Cerebellar cortex (tissue), 1 donor: ENCODE measurements around the gene LTA4H.

ENCODE experiments used
- DNase-seq: peaks from one replicate; pipeline ENCODE4 v3.0.0-alpha.2; 2015; ENCODE audit warnings: low spot score

Gene LTA4H

GRCh38 chr12:95956557-95957145 lies 78.7 kb downstream of the LTA4H start:
- peak; percentile 76 for DNase-seq

- no peak for DNase-seq
Observed at GRCh38 chr12:95955549-95956159, 79.7 kb downstream of the LTA4H start.

- no peak for DNase-seq
Observed at GRCh38 chr12:95953000-95953399, 82.4 kb downstream of the LTA4H start.

- DNase-seq: no peak
Observed at GRCh38 chr12:95951515-95951914, 83.9 kb downstream of the LTA4H start.
